ENCODE results near the gene ARID4B. TPM values are rescaled to one million over a fixed set of nuclear protein-coding genes. Genes with fewer than 3 reads are reported as not detected.

The ARID4B gene
- total and polyA plus RNA-seq, 2 of the 13 experiments (the other 11 are each of a cell fraction or from before 2014, with no cell fraction given), result 9.7 to 24.6 TPM

GRCh38 chr1:235375919-235376605 lies 48.1 kb upstream of the ARID4B start:
- BruUV-seq (replicated peaks), result no TSS peak
- H3K36me3 ChIP-seq (replicated peaks in 1 of 2; ENCODE audit: control insufficient read depth in 1 of 2, insufficient read depth in 2 of 2, low read length in 2 of 2), result peaks cover 5 to 27% of the 10 kb centered on the region in 2 experiments

More at GRCh38 chr1:235375919-235376605, 48.1 kb upstream of the ARID4B start:
- DNase-seq (ENCODE audit: low spot score) (no peak), FAIRE-seq (no peak), ATAC-seq (no peak)
- POLR2A ChIA-PET, result interaction anchor here (1.7 kb wide), 1 partner anchor 9 kb away, joined by 7 read pairs; the partner anchor contains the start of gene TBCE
- Histone ChIP-seq H3K4me2 (ENCODE audit: low read depth, low read length) (no peak overlapping the region), H2AFZ (ENCODE audit: low read length) (no peak overlapping the region), H4K20me1 (ENCODE audit: insufficient read depth, low read length) (no peaks in the 10 kb centered on the region), H3K4me1 (ENCODE audit: insufficient read depth, low read length) (no peaks in the 10 kb centered on the region), H3K4me3 (replicated peaks in 1 of 3; ENCODE audit: insufficient read depth in 1 of 3, low read depth in 2 of 3, low read length in 3 of 3) (no peak overlapping the region), H3K9me3 (ENCODE audit: low read length) (no peaks in the 10 kb centered on the region), H3K27me3 (ENCODE audit: control insufficient read depth in 1 of 2, insufficient read depth in 2 of 2, low read length in 2 of 2) (no peaks in the 10 kb centered on the region), H3K79me2 (ENCODE audit: insufficient read depth, low read length) (peaks cover 43% of the 10 kb centered on the region), H3K9ac (ENCODE audit: insufficient read depth, low read depth, low read length) (no peak overlapping the region), H3K27ac (ENCODE audit: extremely low read length, insufficient read depth, low read length) (no peak overlapping the region)
- intact Hi-C loops (cut with micrococcal nuclease; ENCODE audit: unreplicated experiment) (no loop called here), in situ Hi-C loops (cut with HindIII; ENCODE audit: extremely low pct_ligation_motif_present, low pct_unique_long_range_greater_than_20kb) (no loop called here)
- CTCF ChIA-PET (ENCODE audit: low intra/inter-chr PET ratio, low total read pairs), result no interaction called here
- 97% methylated on average over 6 of the region's 6 CpGs for WGBS (ENCODE audit: low lambda C conversion rate)
- no peak for TF ChIP-seq POGZ (CRISPR knock-in tag; IDR thresholded peaks at IDR 0.05)
- TF ChIP-seq TGIF2 (CRISPR knock-in tag; IDR thresholded peaks at IDR 0.05), result no peak
- TF ChIP-seq RERE (CRISPR knock-in tag; IDR thresholded peaks at IDR 0.05; ENCODE audit: low read depth), result no peak
- TF ChIP-seq ZNF772 (CRISPR knock-in tag; IDR thresholded peaks at IDR 0.05), result no peak
- TF ChIP-seq ZNF576 (CRISPR knock-in tag; IDR thresholded peaks at IDR 0.05), result no peak
- no peak for TF ChIP-seq SP2 (CRISPR knock-in tag; IDR thresholded peaks at IDR 0.05)

Data from HepG2 (cell line).